ENCODE measurements around the gene CCL27.
A peak's percentile ranks its signal among the peaks of the same experiment; 100 is the strongest.

Gene CCL27

GRCh38 chr9:34689116-34689470 lies 26.6 kb upstream of the CCL27 start:
- DNase-seq (no peak), ATAC-seq (replicated peaks) (no peak)
- Mint-ChIP-seq H3K36me3 (no peaks in the 10 kb centered on the region), H3K4me1 (peaks cover 2 to 6% of the 10 kb centered on the region in 2 donors), H3K27ac (no peak overlapping the region), H3K27me3 (peaks cover 5 to 13% of the 10 kb centered on the region in 2 donors), H3K4me3 (no peak overlapping the region), H3K9me3 (no peaks in the 10 kb centered on the region)

DNA sequence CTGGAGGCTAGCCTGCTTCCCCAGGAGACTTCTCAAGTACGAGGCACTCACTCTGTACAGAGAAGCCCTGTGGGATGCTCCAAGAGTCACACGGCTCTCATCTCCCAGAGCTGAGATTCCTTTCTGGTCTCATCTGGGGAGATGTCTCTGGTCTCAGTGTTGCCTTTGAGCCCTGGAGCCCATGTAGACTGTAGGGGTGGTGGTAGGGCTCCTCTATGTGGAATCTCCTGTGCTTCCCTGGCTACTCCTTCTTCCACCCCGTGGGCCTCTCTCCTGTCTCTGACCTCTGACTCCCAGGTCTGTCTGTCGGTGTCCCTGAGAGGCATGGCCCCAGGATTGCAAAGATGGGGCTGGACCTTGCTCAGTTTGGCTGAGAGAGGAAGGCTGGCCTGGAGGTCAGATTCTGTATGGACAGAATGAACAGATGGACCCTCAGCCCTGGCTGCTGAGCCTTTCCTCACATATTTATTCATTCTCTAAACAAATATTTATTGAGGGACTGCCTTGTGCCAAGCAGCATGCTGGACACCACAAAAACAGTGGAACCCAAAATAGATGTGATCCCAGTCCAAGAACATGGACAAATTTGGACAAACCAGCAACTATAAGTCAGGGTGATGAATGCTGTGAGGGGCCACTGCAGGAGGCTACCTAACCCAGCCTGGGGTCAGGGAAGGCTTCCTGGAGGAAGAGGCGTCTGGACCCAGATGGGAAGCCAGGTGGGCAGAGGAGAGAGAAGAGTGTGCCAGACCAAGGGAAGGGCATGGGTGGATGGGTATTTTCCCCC lies 26.1 kb upstream of the CCL27 start:
- peaks cover 2 to 6% of the 10 kb centered on the region in 2 donors for H3K4me1 Mint-ChIP-seq
- H3K27me3 Mint-ChIP-seq: peaks cover 5 to 13% of the 10 kb centered on the region in 2 donors
- DNase-seq (no peak), ATAC-seq (replicated peaks) (no peak)
- no peak overlapping the region for H3K4me3 Mint-ChIP-seq
- no peaks in the 10 kb centered on the region for H3K9me3 Mint-ChIP-seq
- no peak overlapping the region for H3K27ac Mint-ChIP-seq
- H3K36me3 Mint-ChIP-seq: no peaks in the 10 kb centered on the region

DNA sequence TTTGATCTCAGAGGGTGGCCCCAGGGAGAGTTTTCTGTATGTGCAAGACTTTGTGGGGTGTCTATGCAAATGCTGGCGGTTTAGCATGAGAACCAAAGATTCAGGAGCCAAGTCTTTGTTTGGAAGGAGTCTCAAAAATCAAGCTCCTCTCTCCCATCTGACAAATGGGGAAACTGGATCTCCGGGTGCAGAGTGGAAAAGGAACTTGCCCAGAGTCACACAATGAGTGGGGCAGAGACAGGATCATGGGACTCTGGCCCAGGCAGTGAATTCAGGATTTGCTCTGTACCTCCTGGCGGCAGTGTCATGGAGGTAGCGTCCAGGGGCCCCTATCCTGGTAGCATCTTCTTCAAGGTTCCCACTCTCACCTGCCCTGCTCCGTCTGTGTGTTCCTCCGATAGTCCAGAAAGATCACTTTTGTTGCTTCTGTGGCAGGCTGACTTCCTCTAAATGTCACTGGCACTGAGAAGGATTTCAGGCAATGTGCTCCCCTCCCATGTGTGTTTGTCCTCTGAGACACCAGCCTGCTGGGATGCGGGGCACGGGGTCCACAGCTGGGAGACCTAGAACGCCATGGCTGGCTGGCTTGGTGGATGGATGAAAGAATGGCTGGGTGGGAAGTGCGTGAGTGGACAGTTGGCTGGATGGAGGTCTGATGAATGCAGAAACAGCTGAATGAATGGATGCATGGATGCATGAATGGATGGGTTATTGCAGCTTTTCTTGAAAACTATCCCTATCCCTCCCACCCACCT lies 25.0 kb upstream of the CCL27 start:
- no peak overlapping the region for H3K4me3 Mint-ChIP-seq

GRCh38 chr9:34686732-34687131 lies 24.3 kb upstream of the CCL27 start:
- H3K27ac Mint-ChIP-seq: no peak overlapping the region
- DNase-seq (no peak), ATAC-seq (replicated peaks) (peak in 1 of 2 donors; percentile 36)
- H3K27me3 Mint-ChIP-seq: peaks cover 5 to 10% of the 10 kb centered on the region in 2 donors
- H3K9me3 Mint-ChIP-seq: no peaks in the 10 kb centered on the region
- H3K4me3 Mint-ChIP-seq: no peak overlapping the region
- H3K4me1 Mint-ChIP-seq: peaks cover 2 to 6% of the 10 kb centered on the region in 2 donors
- no peaks in the 10 kb centered on the region for H3K36me3 Mint-ChIP-seq

More for the DNA sequence above, 25.0 kb upstream of the CCL27 start:
- Mint-ChIP-seq H3K36me3 (no peaks in the 10 kb centered on the region), H3K4me1 (peaks cover 2 to 6% of the 10 kb centered on the region in 2 donors), H3K27ac (no peak overlapping the region), H3K27me3 (peaks cover 5 to 10% of the 10 kb centered on the region in 2 donors), H3K9me3 (no peaks in the 10 kb centered on the region)
- DNase-seq (no peak), ATAC-seq (replicated peaks) (no peak)

- DNase-seq (no peak), ATAC-seq (replicated peaks) (no peak)
These were observed 23.8 kb upstream of the CCL27 start for GRCh38 chr9:34686231-34686630.

DNA sequence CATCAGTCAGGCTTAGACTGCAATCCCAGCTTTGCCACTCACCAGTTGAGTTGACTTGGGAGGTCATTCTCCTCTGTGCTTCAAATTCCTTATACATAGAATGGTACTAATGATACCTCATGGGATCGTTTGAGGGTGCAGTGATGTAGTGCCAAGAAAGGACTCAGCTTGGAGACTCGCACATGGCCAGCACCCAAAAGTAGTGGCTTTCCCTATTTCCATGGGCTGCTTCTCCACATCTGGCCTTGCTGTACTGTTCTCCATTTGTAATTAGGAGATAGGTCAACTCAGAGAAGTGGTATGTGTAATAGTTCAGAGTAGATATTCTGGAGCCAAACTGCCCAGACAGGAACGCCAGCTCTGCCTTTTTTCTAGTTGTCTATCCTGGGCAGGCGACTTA lies 23.1 kb upstream of the CCL27 start:
- peaks cover 5 to 10% of the 10 kb centered on the region in 2 donors for H3K27me3 Mint-ChIP-seq
- H3K27ac Mint-ChIP-seq: no peak overlapping the region
- no peak overlapping the region for H3K4me3 Mint-ChIP-seq
- ATAC-seq (replicated peaks) (no peak), DNase-seq (no peak)
- H3K36me3 Mint-ChIP-seq: peaks cover 0 to 2% of the 10 kb centered on the region in 2 donors
- no peaks in the 10 kb centered on the region for H3K9me3 Mint-ChIP-seq
- peaks cover 0 to 2% of the 10 kb centered on the region in 2 donors for H3K4me1 Mint-ChIP-seq

More at GRCh38 chr9:34686231-34686630, 23.8 kb upstream of the CCL27 start:
- Mint-ChIP-seq H3K27ac (no peak overlapping the region), H3K36me3 (no peaks in the 10 kb centered on the region), H3K27me3 (peaks cover 5 to 10% of the 10 kb centered on the region in 2 donors), H3K4me3 (no peak overlapping the region), H3K9me3 (no peaks in the 10 kb centered on the region), H3K4me1 (peaks cover 2 to 6% of the 10 kb centered on the region in 2 donors)

DNA sequence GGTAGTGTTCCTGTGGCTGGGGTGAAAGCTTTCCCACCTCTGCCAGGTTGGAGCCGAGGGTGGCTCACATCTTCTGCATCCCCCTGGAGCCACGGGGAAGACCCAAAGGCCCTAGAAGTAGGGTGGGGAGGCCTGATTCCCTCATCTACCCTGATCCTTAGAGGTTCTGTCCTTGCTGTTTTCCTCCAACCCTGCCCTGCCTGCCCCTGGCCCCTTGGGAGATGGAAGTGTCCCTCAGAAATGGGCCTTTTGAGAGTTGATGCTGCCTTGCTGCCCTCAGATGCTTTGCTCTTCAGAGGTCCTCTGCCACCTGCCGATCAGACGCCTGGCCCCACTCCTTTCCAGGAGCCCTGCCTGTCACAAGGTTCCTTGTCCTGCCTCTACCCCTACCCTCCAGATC lies 22.4 kb upstream of the CCL27 start:
- Mint-ChIP-seq H3K4me1 (peaks cover 0 to 2% of the 10 kb centered on the region in 2 donors), H3K36me3 (peaks cover 0 to 2% of the 10 kb centered on the region in 2 donors), H3K27ac (no peak overlapping the region), H3K27me3 (peaks cover 2 to 10% of the 10 kb centered on the region in 2 donors), H3K4me3 (no peak overlapping the region), H3K9me3 (no peaks in the 10 kb centered on the region)
- DNase-seq (no peak), ATAC-seq (replicated peaks) (no peak)

DNA sequence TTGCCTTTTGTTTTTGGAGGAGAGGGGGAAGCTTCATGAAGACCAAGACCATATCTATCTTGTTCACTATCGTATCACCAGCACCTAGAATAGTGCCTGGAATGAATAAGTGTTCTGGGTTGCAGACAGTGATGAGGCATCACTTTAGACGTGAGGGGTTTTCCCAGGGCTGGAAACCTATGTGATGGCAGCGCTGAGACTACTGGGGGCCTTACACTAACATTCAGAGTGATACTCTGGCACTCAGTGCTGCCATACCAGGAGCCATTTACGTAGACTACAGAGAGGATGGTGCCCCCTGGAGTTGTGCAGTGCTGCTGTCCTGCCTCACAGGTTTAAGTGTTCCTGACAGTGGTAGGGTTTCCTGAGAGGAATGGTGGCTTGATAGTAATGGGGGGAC lies 21.7 kb upstream of the CCL27 start:
- H3K27me3 Mint-ChIP-seq: peaks cover 0 to 9% of the 10 kb centered on the region in 2 donors
- H3K9me3 Mint-ChIP-seq: no peaks in the 10 kb centered on the region
- ATAC-seq (replicated peaks) (peak in 1 of 2 donors; percentile 65), DNase-seq (no peak)
- H3K27ac Mint-ChIP-seq: no peak overlapping the region
- peaks cover 0 to 2% of the 10 kb centered on the region in 2 donors for H3K36me3 Mint-ChIP-seq
- H3K4me3 Mint-ChIP-seq: no peak overlapping the region
- H3K4me1 Mint-ChIP-seq: peaks cover 0 to 2% of the 10 kb centered on the region in 2 donors

DNA sequence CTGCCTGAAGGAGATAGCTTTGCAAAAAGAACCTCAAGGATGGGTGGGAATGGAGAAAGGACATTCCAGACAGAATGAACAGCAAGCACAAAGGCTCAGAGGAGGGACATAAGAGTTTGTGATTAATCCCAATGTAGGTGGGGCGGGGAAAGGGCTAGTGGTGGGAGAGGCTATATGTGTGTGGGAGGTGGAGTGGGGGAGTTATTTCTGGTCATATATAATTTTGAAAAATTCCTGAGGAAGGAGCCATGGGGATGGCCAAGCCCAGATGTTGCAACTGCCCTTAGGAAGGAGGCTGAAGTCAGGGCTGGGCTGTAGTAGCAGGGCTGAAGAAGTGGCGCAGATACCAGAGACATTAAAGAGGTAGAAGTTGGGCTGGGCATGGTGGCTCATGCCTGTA lies 13.4 kb upstream of the CCL27 start:
- H3K27ac Mint-ChIP-seq: no peak overlapping the region
- peaks cover 0 to 2% of the 10 kb centered on the region in 2 donors for H3K9me3 Mint-ChIP-seq
- H3K36me3 Mint-ChIP-seq: peaks cover 0 to 2% of the 10 kb centered on the region in 2 donors
- DNase-seq (no peak), ATAC-seq (replicated peaks) (no peak)
- H3K4me3 Mint-ChIP-seq: no peak overlapping the region
- no peaks in the 10 kb centered on the region for H3K4me1 Mint-ChIP-seq
- peaks cover 0 to 4% of the 10 kb centered on the region in 2 donors for H3K27me3 Mint-ChIP-seq

- H3K27ac Mint-ChIP-seq: no peak overlapping the region
- peaks cover 0 to 3% of the 10 kb centered on the region in 2 donors for H3K9me3 Mint-ChIP-seq
- peaks cover 0 to 4% of the 10 kb centered on the region in 2 donors for H3K27me3 Mint-ChIP-seq
- no peak overlapping the region for H3K4me3 Mint-ChIP-seq
- DNase-seq (peak; percentile 26), ATAC-seq (replicated peaks) (peak; percentile 73 to 80)
- no peaks in the 10 kb centered on the region for H3K4me1 Mint-ChIP-seq
- peaks cover 0 to 7% of the 10 kb centered on the region in 2 donors for H3K36me3 Mint-ChIP-seq
These were observed 12.7 kb upstream of the CCL27 start for GRCh38 chr9:34675048-34675714.

DNA sequence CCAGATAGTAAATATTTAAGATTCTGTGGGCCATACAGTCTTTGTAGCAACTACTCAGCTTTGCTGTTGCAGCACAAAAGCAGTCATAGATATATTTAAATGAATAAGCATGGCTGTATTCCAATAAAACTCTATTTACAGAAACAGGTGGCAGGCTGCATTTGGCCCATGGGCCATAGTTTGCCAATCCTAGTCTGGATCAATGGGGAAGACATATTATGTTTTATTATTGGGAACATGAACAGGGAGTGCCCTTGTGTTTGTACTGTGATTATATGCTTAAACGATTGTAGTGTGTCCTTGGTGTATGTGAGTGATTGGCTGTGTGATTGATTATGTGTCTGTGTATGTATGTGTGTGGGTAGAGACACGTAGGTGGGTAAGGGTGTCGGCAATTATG lies 12.0 kb upstream of the CCL27 start:
- Mint-ChIP-seq H3K4me3 (no peak overlapping the region), H3K9me3 (peaks cover 4 to 5% of the 10 kb centered on the region in 2 donors)
- DNase-seq: no peak

GRCh38 chr9:34671307-34671706 lies 8.8 kb upstream of the CCL27 start:
- Mint-ChIP-seq H3K27me3 (peaks cover 0 to 4% of the 10 kb centered on the region in 2 donors), H3K36me3 (peaks cover 6 to 17% of the 10 kb centered on the region in 2 donors), H3K9me3 (peaks cover 11% of the 10 kb centered on the region in 2 donors)

More for the DNA sequence above, 12.0 kb upstream of the CCL27 start:
- Mint-ChIP-seq H3K27me3 (peaks cover 0 to 4% of the 10 kb centered on the region in 2 donors), H3K27ac (no peak overlapping the region), H3K4me1 (no peaks in the 10 kb centered on the region), H3K36me3 (peaks cover 2 to 12% of the 10 kb centered on the region in 2 donors)
- ATAC-seq (replicated peaks): no peak

DNA sequence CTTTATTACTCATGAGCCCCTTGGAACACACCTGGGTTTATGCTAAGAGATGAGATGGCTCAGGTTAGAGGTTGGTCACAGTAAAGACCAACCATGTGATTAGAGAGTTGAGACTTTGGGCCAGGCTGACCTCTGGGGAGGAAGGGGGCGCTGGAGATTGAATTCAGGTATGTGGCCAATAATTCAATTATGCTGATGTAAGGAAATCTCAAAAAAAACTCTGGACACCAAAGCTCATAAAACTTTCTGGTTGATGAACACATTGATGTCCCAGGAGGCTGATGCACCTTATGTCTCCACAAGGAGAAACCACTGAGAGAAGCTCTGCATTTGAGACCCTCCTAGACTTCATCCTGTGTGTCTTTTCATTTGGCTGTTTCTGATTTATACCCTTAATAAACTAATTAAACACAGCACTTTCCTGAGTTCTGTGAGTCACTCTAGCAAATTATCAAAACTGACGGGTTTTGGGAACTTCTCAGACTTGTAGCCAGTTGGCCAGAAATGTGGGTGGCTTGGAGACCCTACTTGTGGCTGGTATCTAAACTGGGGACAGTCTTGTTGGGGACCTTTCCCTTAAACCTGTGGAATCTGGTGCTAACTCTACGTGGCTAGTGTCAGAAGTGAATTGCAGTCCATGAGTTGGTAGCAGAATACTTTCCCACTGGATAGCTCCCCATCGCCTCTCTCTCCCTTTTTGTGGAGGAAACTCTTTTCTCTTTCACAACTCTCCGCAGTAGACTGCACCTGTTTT lies 7.5 kb upstream of the CCL27 start:
- peaks cover 0 to 4% of the 10 kb centered on the region in 2 donors for H3K27me3 Mint-ChIP-seq
- ATAC-seq (replicated peaks): no peak
- H3K4me3 Mint-ChIP-seq: no peak overlapping the region
- peaks cover 11% of the 10 kb centered on the region in 2 donors for H3K9me3 Mint-ChIP-seq
- H3K4me1 Mint-ChIP-seq: peaks cover 2 to 8% of the 10 kb centered on the region in 2 donors
- no peak overlapping the region for H3K27ac Mint-ChIP-seq
- DNase-seq: no peak
- peaks cover 6 to 17% of the 10 kb centered on the region in 2 donors for H3K36me3 Mint-ChIP-seq

More at GRCh38 chr9:34671307-34671706, 8.8 kb upstream of the CCL27 start:
- Mint-ChIP-seq H3K4me3 (no peak overlapping the region), H3K4me1 (no peaks in the 10 kb centered on the region), H3K27ac (no peak overlapping the region)
- ATAC-seq (replicated peaks) (no peak), DNase-seq (no peak)

Measured in stimulated activated naive B cell treated with anti-CD40 and anti-IgM and Interleukin-4, amounts not matched to agents 10 μg/mL and 1 μg/mL and 100 μg/mL, for 72 hours (primary cell).